Muscle of back (tissue), 11 donors: ENCODE data around the gene BMPER. TPM values are rescaled to one million over a fixed set of nuclear protein-coding genes. Genes with fewer than 3 reads are reported as not detected.

ENCODE experiments used
- DNase-seq, 3 donors: peaks; one replicate each; pipeline versions ENCODE4 v3.0.0 to v3.0.0-alpha.2; 2013
- polyA plus RNA-seq, 10 donors: library from polyadenylated mRNA; unstranded; fragments of 120-200 nt; gene quantifications; one replicate each; pipeline ENCODE4 v1.2.1, GENCODE V29; 2013; ENCODE audit not compliant: insufficient read length in 10 of 10

BMPER gene
- polyA plus RNA-seq, 10 donors: 4.5 to 7.1 (median 6.3) TPM

- DNase-seq: peak; percentile 73 to 93 (median 87)
Observed at GRCh38 chr7:34019301-34019790, 114.0 kb downstream of the BMPER start.

- peak in 2 of 3 donors; percentile 23 to 57 for DNase-seq
Observed at GRCh38 chr7:34022626-34023025, 117.3 kb downstream of the BMPER start.

- no peak for DNase-seq
Observed at GRCh38 chr7:34025600-34025999, 120.3 kb downstream of the BMPER start.

DNA sequence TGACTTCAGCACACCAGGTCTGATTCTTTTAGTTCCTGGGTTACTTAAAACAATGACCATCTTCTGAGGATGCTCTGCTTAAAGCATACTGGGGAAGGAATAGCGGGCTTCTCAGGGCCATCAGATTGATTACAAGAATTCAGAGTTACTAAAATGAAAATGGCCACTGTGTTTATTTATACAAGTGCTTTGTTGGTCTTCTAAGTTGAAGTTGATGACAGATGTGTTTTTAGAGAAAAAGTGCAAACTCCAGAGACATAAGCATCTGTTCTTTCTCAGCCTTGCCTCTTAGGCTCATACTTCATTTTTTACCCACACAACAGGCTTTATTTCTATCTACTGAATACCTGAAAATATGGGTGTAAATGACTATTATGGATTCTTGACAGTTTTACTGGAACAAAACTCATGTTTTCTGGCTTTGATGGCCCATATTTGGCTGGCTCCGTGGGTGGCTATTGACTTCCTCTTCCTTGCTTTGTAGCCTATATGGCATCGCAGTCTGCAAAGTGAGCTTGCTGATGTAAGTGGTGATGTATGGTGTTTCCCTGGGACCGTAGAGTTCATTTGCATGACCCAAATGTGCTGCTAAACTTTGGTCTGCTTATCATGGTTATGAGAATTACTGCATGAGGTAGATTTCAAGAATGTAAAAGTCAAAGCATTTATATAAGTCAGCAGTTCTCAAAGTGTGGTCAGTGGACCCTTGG is 121.3 kb downstream of the BMPER start:
- DNase-seq: no peak

GRCh38 chr7:34031156-34031555 is 125.8 kb downstream of the BMPER start:
- no peak for DNase-seq

DNA sequence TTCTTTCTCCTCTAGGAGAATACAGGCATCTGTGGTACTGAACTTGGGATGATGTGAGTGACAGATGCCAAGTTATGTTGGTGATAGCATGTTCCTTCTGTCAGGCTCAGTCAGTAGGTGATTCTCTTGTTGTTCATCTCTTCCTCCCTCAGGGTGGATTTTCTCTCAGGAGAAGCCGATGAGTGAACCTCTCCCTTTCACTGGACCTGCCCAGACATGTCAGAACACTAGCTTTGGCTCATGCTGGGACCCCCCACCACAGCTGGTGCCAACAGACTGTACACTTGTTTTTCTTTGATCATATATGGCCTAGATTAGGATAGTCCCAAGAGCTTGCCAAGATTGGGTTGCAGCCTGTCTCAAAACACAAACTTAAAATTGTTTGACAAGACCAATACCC is 129.4 kb downstream of the BMPER start:
- DNase-seq: no peak

DNA sequence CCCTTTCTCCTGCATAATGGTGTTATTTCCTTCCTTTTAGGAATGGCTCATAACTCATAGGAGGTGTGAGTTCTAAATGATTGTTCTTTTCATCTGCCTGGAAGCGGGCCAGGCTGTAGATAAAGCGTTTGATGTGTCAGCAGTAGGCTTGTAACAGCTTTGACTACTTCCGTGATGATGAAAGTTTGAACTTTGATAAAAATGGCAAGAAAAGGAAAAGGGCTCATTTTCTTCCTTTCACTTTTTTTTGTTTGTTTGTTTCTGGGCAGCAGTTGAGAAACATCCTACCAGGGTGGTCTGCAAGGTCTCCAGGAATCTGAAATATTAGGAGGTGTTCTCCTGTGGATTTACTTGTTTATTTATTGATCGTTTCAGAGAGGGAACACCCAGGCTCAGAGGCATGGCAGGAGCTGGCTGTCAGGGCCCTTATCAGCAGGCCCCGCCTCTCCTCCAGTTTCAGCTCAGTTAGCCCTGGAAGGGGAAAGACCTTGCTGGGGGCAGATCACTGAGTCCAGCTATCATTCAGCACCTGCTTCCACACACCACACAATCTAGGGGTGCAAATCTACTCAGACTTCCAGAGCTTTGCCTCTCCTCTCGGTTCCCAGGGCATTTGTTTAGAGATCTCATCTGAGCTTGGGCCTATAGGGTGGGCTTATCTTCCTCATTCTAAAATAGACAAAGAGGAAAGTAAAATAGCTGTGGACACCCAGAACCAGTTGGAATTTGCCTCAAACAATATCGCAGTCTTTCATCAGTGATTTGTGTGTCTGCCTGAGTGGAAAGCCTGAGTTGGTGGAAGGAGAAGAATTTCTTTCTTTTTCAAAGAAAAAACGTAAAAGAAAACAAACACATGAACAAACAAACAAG is 130.9 kb downstream of the BMPER start:
- no peak for DNase-seq

DNA sequence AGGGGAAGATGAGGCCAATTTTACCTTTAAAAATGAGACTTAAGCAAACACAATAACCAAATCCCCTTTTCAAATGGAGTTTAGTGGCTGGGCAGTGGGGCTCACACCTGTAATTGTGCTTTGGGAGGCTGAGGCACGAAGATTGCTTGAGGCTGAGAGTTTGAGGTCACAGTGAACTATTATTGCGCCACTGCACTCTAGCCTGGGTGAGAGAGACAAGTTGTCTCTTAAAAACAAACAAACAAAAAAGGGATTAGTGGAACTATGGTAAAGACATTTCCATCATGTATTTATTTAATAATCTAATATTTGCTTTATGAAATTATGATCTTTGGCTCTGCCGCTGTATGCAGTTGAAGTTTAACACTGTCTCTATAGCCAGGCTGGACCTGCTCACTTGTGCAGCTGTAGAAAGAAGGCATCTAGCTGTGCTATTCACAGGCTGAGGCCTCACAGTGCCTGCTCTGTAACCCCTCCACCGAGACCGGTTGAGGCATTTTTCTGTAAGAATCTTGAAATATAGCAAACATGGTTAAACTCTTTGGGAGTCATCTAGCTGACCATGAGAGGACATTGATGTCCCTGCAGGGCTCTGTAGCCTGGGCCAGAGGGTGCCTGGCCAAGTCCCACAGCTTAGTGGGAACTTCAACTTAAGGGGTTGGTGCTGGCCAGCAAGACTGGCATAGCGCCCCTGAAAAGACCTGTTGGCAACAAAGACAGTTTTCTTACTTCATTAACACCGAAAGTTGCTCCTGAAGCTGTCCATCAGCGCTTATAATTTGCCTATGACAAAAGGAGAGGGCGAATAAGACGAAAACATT is 131.8 kb downstream of the BMPER start:
- no peak for DNase-seq

GRCh38 chr7:34038816-34039470 is 133.6 kb downstream of the BMPER start:
- peak in 1 of 3 donors; percentile 24 for DNase-seq

DNA sequence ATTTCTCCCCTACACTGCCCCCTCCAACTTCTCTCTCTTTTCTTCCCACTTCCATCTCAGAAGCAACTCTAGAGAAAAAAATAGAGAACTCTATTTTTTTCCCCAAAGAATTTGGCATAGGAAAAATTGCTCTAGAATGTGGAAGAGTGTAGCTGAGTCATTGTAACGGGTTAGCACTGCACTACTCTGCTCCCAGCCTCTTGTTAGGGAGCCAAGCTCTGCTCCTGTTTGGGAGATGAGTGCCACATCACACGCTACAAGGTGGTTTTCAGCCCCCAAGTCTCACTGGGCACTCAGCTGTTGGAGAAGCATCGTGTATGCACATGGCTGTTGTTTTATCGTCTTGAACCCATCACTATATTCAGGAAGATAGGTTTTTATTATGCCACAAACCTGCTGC is 136.4 kb downstream of the BMPER start:
- DNase-seq: no peak

- no peak for DNase-seq
Observed at GRCh38 chr7:34042406-34042805, 137.1 kb downstream of the BMPER start.

- DNase-seq: peak in 1 of 3 donors; percentile 85
Observed at GRCh38 chr7:34043461-34044305, 138.3 kb downstream of the BMPER start.

GRCh38 chr7:34044306-34044643 is 138.9 kb downstream of the BMPER start:
- DNase-seq: no peak

- DNase-seq: no peak
Observed at GRCh38 chr7:34044734-34045353, 139.5 kb downstream of the BMPER start.

GRCh38 chr7:34048445-34048844 is 143.1 kb downstream of the BMPER start:
- DNase-seq: no peak

- DNase-seq: no peak
Observed at GRCh38 chr7:34054075-34054474, 148.7 kb downstream of the BMPER start.

- no peak for DNase-seq
Observed at GRCh38 chr7:34057136-34057535, 151.8 kb downstream of the BMPER start.

DNA sequence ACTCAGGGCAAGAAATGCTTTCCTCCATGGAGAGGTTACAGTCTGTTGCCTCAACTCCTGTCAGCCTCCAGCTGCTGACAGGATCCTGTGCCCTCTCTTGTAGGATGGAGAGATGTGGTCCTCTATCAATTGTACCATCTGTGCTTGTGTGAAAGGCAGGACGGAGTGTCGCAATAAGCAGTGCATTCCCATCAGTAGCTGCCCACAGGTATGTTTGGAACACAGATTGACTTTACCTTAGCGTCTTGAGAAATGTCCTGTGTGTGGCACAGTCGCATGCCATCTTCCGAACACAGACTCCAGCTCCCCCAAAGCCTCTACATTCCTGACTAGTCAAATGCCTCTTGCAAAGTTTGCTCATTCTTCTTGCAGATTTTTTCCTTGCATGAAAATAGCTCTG is 152.6 kb downstream of the BMPER start:
- DNase-seq: no peak

DNA sequence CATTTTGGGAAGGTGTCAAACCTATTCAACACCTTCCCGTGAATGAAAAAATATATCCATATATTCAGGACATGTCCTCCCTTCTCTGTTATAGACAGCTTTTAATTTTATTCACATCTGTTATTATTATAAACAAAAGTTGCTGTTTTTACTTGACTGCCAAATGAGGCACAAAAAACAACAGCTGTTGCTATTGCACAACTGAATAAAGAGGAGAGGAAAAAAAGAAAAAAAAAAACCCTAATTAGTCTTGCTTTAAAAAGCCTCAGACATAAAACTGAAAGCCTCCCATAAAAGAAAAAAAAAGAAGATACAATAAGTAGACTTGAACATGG is 153.4 kb downstream of the BMPER start:
- no peak for DNase-seq

DNA sequence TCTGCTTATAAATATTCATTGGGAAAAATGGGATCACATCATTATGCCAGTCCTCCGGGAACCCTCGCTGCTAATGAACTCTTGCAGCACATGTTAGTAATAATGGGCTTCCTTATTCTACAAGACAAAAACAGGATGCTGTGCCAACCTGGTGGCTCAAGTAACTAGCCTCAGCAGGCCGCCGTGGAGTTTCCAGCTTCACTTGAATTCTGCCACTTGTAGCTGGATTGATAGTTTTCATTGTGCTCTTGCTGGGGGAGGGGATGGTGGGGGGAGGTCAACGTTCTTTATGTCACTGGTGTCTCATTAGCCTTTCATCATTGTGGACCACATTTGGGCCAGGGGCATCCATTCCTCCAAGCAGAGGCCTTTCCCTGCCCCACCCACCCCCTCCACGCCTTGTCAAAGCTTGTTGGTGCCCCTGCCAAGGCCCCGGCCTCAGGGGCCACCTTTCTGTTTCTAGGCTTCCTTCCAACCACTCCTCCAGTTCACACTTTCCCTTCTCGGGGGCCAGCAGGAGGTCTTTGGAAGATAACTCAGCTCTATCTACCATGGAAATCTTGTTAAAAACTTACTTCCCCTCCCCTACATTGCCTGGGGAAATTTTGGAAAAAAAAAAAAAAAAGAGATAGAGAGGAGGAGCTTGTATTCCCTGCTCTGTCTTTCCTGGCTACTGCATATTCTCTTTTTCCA is 153.9 kb downstream of the BMPER start:
- peak in 1 of 3 donors; percentile 76 for DNase-seq
